Activated T-helper 1 cell treated with anti-CD3 and anti-CD28 coated beads, Interleukin-2, amount 50 U/mL, for 16 hours (primary cell): ENCODE measurements around the gene HOXB7.

Source experiments
- DNase-seq, 2 donors: peaks; one replicate each; pipeline ENCODE4 v3.0.0-alpha.2; 2020; ENCODE audit warnings: low read depth in 1 of 2, low spot score in 1 of 2

HOXB7 gene

GRCh38 chr17:48610282-48611211 lies at the start of gene HOXB7:
TSS of gene HOXB7 (minus strand) at chr17:48611017. CDS start at chr17:48610918, 99 bp downstream.
- no peak for DNase-seq

- no peak for DNase-seq
Measured at GRCh38 chr17:48655913-48656312, 45.1 kb upstream of the HOXB7 start.

- DNase-seq: no peak
Measured at GRCh38 chr17:48649741-48650140, 38.9 kb upstream of the HOXB7 start.

- DNase-seq: no peak
Measured at GRCh38 chr17:48647963-48648245, 37.1 kb upstream of the HOXB7 start.

- DNase-seq: no peak
Measured at GRCh38 chr17:48647103-48647962, 36.5 kb upstream of the HOXB7 start.

- DNase-seq: no peak
Measured at GRCh38 chr17:48646183-48647102, 35.6 kb upstream of the HOXB7 start.

GRCh38 chr17:48645639-48646182 lies 34.9 kb upstream of the HOXB7 start:
- DNase-seq: no peak

GRCh38 chr17:48644910-48645557 lies 34.2 kb upstream of the HOXB7 start:
- DNase-seq: no peak

- DNase-seq: no peak
Measured at GRCh38 chr17:48644159-48644558, 33.3 kb upstream of the HOXB7 start.

- DNase-seq: no peak
Measured at GRCh38 chr17:48643697-48644012, 32.8 kb upstream of the HOXB7 start.

GRCh38 chr17:48642843-48643696 lies 32.3 kb upstream of the HOXB7 start:
- no peak for DNase-seq

GRCh38 chr17:48642059-48642842 lies 31.4 kb upstream of the HOXB7 start:
- DNase-seq: no peak

GRCh38 chr17:48641541-48642058 lies 30.8 kb upstream of the HOXB7 start:
- DNase-seq: no peak

- no peak for DNase-seq
Measured at GRCh38 chr17:48640858-48641180, 30.0 kb upstream of the HOXB7 start.

GRCh38 chr17:48639982-48640857 lies 29.4 kb upstream of the HOXB7 start:
- DNase-seq: no peak

- no peak for DNase-seq
Measured at GRCh38 chr17:48639136-48639535, 28.3 kb upstream of the HOXB7 start.

- no peak for DNase-seq
Measured at GRCh38 chr17:48637323-48638260, 26.8 kb upstream of the HOXB7 start.
